ENCODE results near the gene CLCN1. TPM values are rescaled to one million over a fixed set of nuclear protein-coding genes. Genes with fewer than 3 reads are reported as not detected.
A peak's percentile ranks its signal among the peaks of the same experiment; 100 is the strongest.

The CLCN1 gene
- total RNA-seq, 4 donors from 2014 or later: 0.92 to 2.9 (median 1.7) TPM

DNA sequence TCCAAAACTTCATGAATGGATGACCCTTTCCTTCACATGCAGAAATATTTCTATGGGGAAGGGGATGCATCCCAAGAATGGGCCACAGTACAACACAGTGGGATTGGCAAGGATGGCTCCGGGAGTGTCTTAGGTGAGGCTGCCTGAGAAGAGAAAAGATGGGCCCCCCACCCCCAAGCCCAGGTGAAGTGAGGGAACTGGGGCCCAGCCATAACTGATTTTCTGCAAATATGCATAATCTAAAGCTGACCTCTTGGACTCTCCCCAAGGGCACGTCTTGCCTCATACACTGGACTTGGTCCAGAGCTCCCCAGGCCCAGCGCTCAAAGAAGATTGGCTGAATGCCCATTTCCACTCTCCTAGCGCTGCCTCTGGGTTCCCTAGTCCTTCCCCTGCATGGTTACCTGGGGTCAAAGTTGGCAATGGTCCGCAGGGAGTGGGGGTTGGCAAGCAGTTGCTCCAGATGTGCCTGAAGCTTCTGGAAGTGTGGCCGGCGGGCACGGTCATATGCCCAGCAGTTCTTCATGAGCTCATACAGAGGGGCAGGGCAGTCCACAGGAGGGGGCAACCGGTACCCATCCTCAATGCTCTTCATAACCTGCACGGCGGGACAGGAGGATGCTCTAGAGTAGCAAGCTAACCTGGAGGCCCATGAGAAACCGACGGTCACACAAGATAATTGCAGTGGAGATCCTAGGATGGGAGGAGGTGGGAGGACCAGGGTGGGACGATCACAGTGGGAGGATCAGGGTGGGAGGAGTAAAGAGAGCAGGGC lies 77.5 kb downstream of the CLCN1 start:
- in situ Hi-C loops (cut with MboI; ENCODE audit: low sequenced_read_pairs in 4 of 4): no loop called here
- Histone ChIP-seq H3K27ac (no peak overlapping the region), H3K4me3 (no peak overlapping the region), H3K36me3 (peaks cover 0 to 43% of the 10 kb centered on the region in 2 donors), H3K27me3 (no peaks in the 10 kb centered on the region), H3K9me3 (no peaks in the 10 kb centered on the region), H3K4me1 (peaks cover 16 to 34% of the 10 kb centered on the region in 2 donors)
- intact Hi-C loops (cut with DNase I; ENCODE audit: low total_unique reads): no loop called here
- ATAC-seq: no peak
- DNase-seq: no peak
- TF ChIP-seq, protein P1, sequence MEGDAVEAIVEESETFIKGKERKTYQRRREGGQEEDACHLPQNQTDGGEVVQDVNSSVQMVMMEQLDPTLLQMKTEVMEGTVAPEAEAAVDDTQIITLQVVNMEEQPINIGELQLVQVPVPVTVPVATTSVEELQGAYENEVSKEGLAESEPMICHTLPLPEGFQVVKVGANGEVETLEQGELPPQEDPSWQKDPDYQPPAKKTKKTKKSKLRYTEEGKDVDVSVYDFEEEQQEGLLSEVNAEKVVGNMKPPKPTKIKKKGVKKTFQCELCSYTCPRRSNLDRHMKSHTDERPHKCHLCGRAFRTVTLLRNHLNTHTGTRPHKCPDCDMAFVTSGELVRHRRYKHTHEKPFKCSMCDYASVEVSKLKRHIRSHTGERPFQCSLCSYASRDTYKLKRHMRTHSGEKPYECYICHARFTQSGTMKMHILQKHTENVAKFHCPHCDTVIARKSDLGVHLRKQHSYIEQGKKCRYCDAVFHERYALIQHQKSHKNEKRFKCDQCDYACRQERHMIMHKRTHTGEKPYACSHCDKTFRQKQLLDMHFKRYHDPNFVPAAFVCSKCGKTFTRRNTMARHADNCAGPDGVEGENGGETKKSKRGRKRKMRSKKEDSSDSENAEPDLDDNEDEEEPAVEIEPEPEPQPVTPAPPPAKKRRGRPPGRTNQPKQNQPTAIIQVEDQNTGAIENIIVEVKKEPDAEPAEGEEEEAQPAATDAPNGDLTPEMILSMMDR (IDR thresholded peaks at IDR 0.05 in 4 of 5, conservative IDR thresholded peaks at IDR 0.05 in 1 of 5): no peak
- TF ChIP-seq POLR2A (IDR thresholded peaks at IDR 0.05): no peak

DNA sequence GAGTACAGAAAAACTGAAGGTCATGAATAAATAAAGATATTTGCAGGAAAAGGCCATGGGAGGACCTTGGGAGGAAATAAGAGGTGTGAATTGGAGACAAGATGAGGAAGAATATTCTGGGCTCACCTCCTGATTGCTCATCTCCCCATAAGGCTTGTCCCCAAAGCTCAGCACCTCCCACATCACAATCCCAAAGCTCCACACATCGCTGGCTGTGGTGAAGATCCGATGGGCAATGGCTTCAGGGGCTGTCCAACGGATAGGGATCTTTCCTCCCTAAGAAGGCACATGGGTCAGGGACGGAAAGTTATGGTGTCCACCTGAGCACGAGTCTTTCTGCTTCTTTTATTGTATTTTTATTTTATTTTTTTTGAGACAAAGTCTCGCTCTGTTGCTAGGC lies 78.2 kb downstream of the CLCN1 start:
- Histone ChIP-seq H3K27me3 (no peaks in the 10 kb centered on the region), H3K4me3 (no peak overlapping the region), H3K27ac (no peak overlapping the region), H3K36me3 (peaks cover 0 to 37% of the 10 kb centered on the region in 2 donors), H3K4me1 (peaks cover 16 to 34% of the 10 kb centered on the region in 2 donors), H3K9me3 (no peaks in the 10 kb centered on the region)
- intact Hi-C loops (cut with DNase I; ENCODE audit: low total_unique reads) (no loop called here), in situ Hi-C loops (cut with MboI; ENCODE audit: low sequenced_read_pairs in 4 of 4) (no loop called here)
- no peak for ATAC-seq
- DNase-seq: no peak
- no peak for TF ChIP-seq POLR2A (IDR thresholded peaks at IDR 0.05)
- TF ChIP-seq, protein P1 (IDR thresholded peaks at IDR 0.05 in 4 of 5, conservative IDR thresholded peaks at IDR 0.05 in 1 of 5): no peak

DNA sequence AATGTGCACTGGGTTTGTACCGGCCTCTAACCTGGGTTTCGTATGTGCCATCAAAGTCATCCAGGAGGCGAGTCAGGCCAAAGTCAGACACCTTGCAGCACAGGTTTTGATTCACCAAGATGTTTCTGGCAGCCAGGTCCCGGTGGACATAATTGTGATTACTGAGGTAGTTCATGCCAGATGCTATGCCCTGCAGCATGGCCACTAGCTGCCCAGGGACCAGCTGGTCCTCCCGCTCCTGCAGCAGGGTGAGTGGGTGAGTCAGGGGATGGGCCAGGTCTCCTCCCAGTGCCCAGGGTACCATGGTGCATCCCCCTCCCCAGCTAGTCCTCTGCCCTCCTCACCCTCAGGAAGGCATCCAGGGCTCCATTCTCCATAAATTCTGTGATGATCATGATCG lies 78.9 kb downstream of the CLCN1 start:
- Histone ChIP-seq H3K27me3 (no peaks in the 10 kb centered on the region), H3K27ac (no peak overlapping the region), H3K9me3 (no peaks in the 10 kb centered on the region), H3K4me3 (no peak overlapping the region), H3K36me3 (peaks cover 0 to 30% of the 10 kb centered on the region in 2 donors), H3K4me1 (peaks cover 16 to 34% of the 10 kb centered on the region in 2 donors)
- intact Hi-C loops (cut with DNase I; ENCODE audit: low total_unique reads): no loop called here
- in situ Hi-C loops (cut with MboI; ENCODE audit: low sequenced_read_pairs in 4 of 4): no loop called here
- no peak for TF ChIP-seq POLR2A (IDR thresholded peaks at IDR 0.05)
- ATAC-seq (no peak), DNase-seq (no peak)

DNA sequence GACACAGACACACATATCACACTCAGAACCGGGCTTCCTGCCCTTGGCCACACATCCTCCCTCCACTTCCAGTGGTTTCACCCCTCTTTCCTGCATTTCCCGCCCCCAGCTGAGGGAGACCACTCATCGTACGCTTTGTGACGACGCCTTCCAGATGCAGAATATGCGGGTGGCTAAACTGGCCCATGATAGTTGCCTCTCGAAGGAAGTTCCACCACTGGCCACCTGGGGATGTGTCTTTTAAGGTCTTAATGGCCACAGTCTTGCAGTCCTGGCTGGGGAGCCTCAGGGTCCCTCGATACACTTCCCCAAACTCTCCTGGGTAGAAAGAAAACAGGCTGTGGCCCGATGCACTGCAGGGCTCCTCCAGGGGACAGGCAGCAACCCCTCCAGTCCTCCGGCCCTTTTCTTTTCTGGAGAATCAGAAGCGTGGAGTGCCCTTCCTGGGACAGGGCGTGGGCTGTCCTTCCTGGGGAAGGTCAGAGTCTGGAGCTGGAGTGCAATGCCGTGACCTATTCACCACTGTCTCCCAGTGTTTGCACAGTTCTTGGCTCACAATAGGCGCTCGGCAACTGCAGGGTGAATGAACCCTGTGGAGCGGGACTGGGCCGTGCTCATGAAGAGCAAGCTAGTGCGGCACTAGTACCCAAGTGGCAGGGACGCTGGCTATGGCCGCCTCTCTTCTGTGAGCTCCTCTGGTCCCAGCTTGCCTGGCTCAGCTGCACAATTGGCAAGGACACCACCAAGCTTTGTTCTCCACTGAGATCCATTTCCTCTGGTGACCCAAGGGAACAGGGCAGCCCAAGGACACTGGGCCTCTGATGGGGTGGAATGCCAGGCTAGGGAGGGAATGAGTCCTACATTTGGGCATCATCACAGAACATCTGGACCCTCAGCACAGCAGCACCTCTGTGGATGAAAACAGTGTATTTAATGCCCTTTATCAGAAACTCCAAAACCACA lies 79.6 kb downstream of the CLCN1 start:
- Histone ChIP-seq H3K9me3 (no peaks in the 10 kb centered on the region), H3K27me3 (no peaks in the 10 kb centered on the region), H3K4me3 (no peak overlapping the region), H3K4me1 (peaks cover 16 to 34% of the 10 kb centered on the region in 2 donors), H3K27ac (no peak overlapping the region), H3K36me3 (peaks cover 0 to 23% of the 10 kb centered on the region in 2 donors)
- no peak for DNase-seq
- in situ Hi-C loops (cut with MboI; ENCODE audit: low sequenced_read_pairs in 4 of 4): no loop called here
- intact Hi-C loops (cut with DNase I; ENCODE audit: low total_unique reads): no loop called here
- peak; percentile 20 to 21 for ATAC-seq
- no peak for TF ChIP-seq POLR2A (IDR thresholded peaks at IDR 0.05)
- TF ChIP-seq, protein P1 (IDR thresholded peaks at IDR 0.05 in 4 of 5, conservative IDR thresholded peaks at IDR 0.05 in 1 of 5): no peak

DNA sequence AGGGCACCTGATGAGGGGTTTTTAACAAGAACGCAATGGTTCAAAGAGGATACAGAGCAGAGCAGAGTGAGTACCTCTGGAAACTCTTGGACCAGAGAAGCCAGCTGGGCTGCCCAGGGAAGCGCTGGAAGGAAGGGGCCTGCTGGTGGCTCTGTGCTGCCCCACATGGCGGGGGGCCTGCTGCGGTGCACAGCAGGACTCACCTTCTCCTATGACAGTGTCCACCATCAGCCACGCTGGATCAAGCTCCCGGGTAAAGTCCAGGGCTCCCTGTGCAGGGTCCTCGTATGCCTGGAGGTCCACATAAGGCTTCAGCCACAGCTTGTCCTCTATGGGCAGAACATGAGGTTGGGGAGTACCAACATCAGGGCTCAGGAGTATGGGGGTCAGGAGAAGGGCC lies 80.3 kb downstream of the CLCN1 start:
- no peak for TF ChIP-seq POLR2A (IDR thresholded peaks at IDR 0.05)
- TF ChIP-seq, protein P1 (IDR thresholded peaks at IDR 0.05 in 4 of 5, conservative IDR thresholded peaks at IDR 0.05 in 1 of 5): no peak
- no peaks in the 10 kb centered on the region for H3K9me3 ChIP-seq
- ATAC-seq: no peak
- no peak for DNase-seq
- intact Hi-C loops (cut with DNase I; ENCODE audit: low total_unique reads) (no loop called here), in situ Hi-C loops (cut with MboI; ENCODE audit: low sequenced_read_pairs in 4 of 4) (no loop called here)
- H3K4me3 ChIP-seq: no peak overlapping the region
- peaks cover 14 to 28% of the 10 kb centered on the region in 2 donors for H3K4me1 ChIP-seq
- peaks cover 0 to 16% of the 10 kb centered on the region in 2 donors for H3K36me3 ChIP-seq
- H3K27ac ChIP-seq: no peak overlapping the region
- H3K27me3 ChIP-seq: no peaks in the 10 kb centered on the region

Measured in gastrocnemius medialis (tissue), 4 donors.